MG63 (cell line): ENCODE results near the gene CPNE9. TPM values are rescaled to one million over a fixed set of nuclear protein-coding genes. Genes with fewer than 3 reads are reported as not detected.

ENCODE experiments used
- DNase-seq: peaks from one replicate; pipeline ENCODE4 v3.0.0-alpha.2; 2020
- H3K27me3 ChIP-seq: fragments of 250-450 bp; sonication (Bioruptor Pico); 2 replicates; pipeline ENCODE4 v1.5.1; 2020; ENCODE audit warnings: mild to moderate bottlenecking, moderate library complexity
- H3K36me3 ChIP-seq: fragments of 250-450 bp; sonication (Bioruptor Pico); 2 replicates; pipeline ENCODE4 v1.5.1; 2020; ENCODE audit warnings: mild to moderate bottlenecking, moderate library complexity
- H3K4me3 ChIP-seq: fragments of 250-450 bp; sonication (Bioruptor Pico); 2 replicates; pipeline ENCODE4 v1.5.1; 2020; ENCODE audit warnings: mild to moderate bottlenecking, moderate library complexity
- H3K9me3 ChIP-seq: fragments of 250-450 bp; sonication (Bioruptor Pico); 2 replicates; pipeline ENCODE4 v1.5.1; 2020; ENCODE audit warnings: mild to moderate bottlenecking, moderate library complexity
- total RNA-seq: library from RNA; depleted of rRNA; stranded (reverse); fragments of >200 nt; shearing (Covaris generic); gene quantifications from 2 replicates; pipeline ENCODE4 v1.2.3, GENCODE V29; 2014; ENCODE audit warnings: low replicate concordance

The CPNE9 gene
- total RNA-seq, 1 experiment from 2014 or later = not detected

DNA sequence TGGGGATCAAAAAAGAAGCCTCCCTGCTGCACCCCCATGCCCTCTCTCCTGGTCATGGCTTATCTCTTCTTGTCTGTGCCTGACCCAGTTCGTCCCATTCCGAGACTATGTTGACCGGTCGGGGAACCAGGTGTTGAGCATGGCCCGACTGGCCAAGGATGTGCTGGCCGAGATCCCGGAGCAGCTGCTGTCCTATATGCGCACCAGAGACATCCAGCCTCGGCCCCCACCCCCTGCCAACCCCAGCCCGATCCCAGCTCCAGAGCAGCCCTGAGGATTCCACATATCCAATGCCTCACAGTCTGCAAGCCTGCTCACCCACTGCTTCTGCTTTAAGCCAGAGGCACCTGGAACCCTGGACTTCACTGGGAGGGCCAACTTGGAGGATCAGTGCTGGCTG, 25.8 kb downstream of the CPNE9 start:
- DNase-seq = no peak
- Histone ChIP-seq H3K4me3 (no peak overlapping the region), H3K36me3 (peaks cover 2% of the 10 kb centered on the region; the same call in 1 of the 2 replicates), H3K27me3 (no peaks in the 10 kb centered on the region), H3K9me3 (no peaks in the 10 kb centered on the region)

DNA sequence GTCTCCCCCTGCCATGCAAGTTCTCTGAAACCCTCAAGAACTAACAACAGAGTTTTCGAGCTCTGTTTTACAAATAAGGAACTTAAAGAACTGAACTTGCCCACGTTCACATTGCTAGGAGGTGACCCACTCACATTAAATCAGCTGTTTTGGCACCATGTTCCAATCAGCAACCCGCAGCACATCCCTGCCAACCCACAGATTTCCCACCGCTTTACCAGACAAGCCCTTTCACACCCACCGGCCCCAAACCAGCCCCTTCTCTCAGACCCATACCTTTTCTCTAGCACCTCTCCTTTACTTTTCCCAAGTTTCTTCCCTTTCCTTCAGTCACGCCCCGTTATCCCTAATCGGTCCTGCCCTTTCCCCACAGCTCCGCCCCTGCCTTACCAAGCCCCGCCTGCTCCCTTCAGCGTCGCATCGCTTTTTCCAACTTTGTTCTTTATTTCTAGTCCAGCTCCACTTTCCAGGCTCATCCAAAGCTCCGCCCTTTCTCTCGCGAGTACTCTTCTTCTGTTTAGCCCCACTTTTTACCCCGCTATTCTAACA, 27.1 kb downstream of the CPNE9 start:
- DNase-seq = no peak
- peaks cover 7% of the 10 kb centered on the region; the same call in 1 of the 2 replicates for H3K36me3 ChIP-seq
- H3K4me3 ChIP-seq = peak overlapping the region; percentile 85
- H3K27me3 ChIP-seq = no peaks in the 10 kb centered on the region
- no peaks in the 10 kb centered on the region for H3K9me3 ChIP-seq

DNA sequence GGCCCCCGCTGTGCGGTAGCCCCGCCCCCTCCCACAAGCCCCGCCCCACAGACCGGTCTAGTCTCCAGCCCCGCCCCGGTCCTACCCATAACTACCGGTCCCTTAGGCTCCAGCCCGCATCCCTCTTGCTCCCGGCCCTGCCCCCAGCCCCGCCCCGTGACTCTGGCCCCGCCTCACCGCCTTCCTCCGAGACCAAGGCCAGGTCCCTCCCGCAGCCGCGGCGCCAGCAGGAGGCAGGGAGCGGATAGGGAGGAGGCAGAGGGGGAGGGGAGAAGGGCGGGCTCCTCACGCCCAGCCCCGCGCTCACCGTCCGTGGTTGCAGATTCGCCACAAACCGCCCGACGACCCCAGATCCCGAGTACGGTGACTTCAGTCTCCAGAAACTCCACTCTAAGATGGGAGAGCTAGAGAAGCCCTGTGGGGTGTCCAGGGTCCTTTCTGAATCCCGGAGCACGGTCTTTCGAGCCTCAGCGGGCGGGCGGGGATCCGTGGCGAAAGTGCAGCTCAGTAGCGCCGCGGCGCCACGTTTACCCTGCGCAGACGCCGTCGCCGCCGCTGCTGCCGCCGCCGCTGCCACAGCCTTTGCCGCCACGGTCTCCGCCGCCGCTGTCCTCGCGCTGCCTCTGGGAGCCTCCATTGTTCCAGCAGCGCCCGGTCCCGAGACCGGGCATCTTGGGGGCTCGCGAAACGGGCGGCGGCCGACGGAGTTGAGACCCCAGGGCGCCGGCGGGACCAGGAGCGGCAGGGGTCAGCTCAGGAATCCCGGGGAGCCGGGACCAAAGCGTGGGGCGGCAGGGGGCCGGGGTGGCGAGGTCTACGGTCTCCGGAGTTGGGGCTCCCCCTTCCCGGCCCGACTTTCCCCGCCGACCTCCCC, 27.8 kb downstream of the CPNE9 start, which contains the start of gene BRPF1:
TSS of gene BRPF1 (plus strand) at position 530 of the 874 bp plus-strand sequence. CDS start 2,406 bp downstream, outside the sequence.
- H3K4me3 ChIP-seq = peak within 1 kb of the TSS; percentile 85
- no peaks in the 10 kb centered on the region for H3K27me3 ChIP-seq
- DNase-seq = peak; percentile 97
- peaks cover 8% of the 10 kb centered on the region for H3K36me3 ChIP-seq
- no peaks in the 10 kb centered on the region for H3K9me3 ChIP-seq

DNA sequence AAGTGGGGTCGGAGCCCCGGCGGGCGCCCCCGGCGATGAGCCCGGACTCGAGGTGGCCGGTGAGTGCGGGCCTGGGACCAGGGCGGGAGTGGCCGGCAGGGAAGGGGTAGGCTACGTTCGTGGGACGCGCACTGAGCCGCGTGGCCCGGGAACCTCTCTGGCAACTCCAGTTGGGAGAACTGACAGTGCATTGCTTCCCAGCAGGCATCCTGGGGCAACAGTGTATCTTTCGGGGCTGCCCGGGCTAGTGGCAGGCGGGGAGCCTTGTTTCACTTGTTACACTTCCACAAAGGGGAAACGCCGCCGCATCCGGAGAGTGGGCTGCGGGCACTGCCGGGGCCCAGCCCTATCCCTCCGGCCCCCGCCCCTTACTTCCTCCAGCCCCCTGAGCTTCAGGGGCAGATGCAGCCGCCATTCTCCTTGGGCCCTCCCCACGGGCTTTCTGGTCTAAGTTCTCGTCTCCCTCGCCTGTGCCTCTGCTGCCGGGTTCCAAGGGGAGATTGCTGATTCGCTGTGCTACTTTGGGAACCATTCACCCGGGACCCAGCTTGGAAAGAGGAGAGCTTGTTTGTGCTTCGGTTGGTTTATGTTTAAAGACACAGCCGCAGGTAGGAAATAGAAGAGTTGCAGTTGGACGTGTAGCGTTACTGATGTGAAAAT, 28.6 kb downstream of the CPNE9 start:
- DNase-seq = peak; percentile 13
- Histone ChIP-seq H3K4me3 (peak overlapping the region; percentile 85), H3K9me3 (no peaks in the 10 kb centered on the region)

DNA sequence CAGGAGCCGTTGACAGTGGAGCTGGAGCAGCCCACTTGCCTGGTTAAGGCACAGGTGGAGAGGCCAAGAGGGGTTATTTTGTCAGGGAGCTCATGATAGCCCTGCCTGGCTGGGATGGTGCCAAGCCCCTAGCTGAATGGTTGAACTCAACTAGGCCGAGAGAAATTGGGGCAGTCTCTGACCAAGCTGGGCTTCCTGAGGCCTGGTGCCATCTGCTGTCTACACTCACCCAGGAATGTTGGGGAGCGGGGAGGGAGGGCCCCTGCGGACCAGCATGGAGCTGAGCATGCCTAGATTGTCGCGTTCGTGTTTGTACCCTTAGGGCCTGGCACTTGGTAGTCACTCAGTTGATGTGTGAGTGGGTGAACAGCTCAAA, 29.1 kb downstream of the CPNE9 start:
- Histone ChIP-seq H3K27me3 (no peaks in the 10 kb centered on the region), H3K9me3 (no peaks in the 10 kb centered on the region), H3K4me3 (peak overlapping the region; percentile 85), H3K36me3 (peaks cover 14% of the 10 kb centered on the region)
- DNase-seq = no peak

More for the DNA sequence above, 28.6 kb downstream of the CPNE9 start:
- no peaks in the 10 kb centered on the region for H3K27me3 ChIP-seq
- H3K36me3 ChIP-seq = peaks cover 12% of the 10 kb centered on the region

DNA sequence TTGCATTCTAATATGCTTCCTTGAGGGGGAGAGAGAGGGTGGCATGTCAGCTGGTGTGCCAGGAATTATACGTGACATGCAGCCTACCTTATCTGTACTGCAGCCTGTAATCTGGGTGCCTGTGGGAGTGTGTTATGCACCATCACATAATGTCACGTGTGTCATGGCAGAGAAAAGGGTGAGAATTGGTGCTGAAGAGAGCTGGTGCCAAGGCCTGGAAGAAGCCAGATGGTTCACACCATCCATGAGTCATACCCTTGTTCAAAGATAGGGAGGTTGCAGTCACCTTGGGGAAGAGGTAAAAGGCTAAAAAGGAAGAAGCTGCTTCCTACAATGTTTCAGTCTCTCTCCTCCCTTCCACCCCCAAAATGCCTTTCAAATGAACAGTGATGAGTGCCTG, 33.2 kb downstream of the CPNE9 start:
- no peaks in the 10 kb centered on the region for H3K27me3 ChIP-seq
- no peak overlapping the region for H3K4me3 ChIP-seq
- DNase-seq = no peak
- peaks cover 29% of the 10 kb centered on the region for H3K36me3 ChIP-seq
- no peaks in the 10 kb centered on the region for H3K9me3 ChIP-seq

DNA sequence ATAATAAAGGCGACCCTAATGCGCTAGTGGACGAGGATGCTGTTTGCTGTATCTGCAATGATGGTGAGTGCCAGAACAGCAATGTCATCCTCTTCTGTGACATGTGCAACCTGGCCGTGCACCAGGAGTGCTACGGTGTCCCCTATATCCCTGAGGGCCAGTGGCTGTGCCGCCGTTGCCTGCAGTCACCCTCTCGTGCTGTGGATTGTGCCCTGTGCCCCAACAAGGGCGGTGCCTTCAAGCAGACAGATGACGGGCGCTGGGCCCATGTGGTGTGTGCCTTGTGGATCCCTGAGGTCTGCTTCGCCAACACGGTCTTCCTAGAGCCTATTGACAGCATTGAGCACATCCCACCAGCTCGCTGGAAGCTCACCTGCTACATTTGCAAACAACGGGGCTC, 35.5 kb downstream of the CPNE9 start:
- peaks cover 31% of the 10 kb centered on the region for H3K36me3 ChIP-seq
- H3K4me3 ChIP-seq = no peak overlapping the region
- no peak for DNase-seq
- no peaks in the 10 kb centered on the region for H3K27me3 ChIP-seq
- H3K9me3 ChIP-seq = no peaks in the 10 kb centered on the region

DNA sequence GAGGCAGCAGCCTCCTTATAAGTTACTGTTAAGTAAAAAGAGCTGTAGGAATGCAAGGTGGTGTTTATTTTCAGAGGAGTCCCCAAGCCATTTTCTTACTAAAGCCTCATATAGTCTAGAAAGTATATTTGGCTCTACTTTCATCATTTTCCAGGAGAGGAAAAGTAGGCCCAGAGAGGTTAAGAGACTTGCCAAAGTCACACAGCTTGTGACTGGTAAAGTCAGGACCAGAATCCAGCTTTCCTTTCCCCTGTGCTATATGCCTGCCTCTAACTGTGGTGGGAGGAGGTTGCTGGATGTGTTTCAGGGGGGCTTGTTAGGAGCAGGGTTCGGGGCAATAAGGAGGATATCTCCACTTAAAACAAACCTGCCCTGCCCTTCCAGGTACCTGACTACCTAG, 38.9 kb downstream of the CPNE9 start:
- DNase-seq = no peak
- Histone ChIP-seq H3K4me3 (no peak overlapping the region), H3K36me3 (peaks cover 19% of the 10 kb centered on the region), H3K27me3 (no peaks in the 10 kb centered on the region), H3K9me3 (no peaks in the 10 kb centered on the region)

DNA sequence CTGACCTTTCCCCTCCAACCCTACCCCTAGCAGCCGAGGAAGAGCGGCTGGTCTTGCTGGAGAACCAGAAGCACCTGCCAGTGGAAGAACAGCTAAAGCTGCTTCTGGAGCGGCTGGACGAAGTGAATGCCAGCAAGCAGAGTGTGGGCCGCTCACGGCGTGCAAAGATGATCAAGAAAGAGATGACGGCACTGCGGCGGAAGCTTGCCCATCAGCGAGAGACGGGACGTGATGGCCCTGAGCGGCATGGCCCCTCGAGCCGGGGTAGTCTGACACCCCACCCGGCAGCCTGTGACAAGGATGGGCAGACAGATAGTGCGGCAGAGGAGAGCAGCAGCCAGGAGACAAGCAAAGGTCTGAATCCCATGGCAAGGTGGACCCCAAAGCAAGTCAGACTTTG, 39.9 kb downstream of the CPNE9 start:
- H3K4me3 ChIP-seq = no peak overlapping the region
- no peaks in the 10 kb centered on the region for H3K9me3 ChIP-seq
- H3K36me3 ChIP-seq = peaks cover 20% of the 10 kb centered on the region
- no peak for DNase-seq
- no peaks in the 10 kb centered on the region for H3K27me3 ChIP-seq

DNA sequence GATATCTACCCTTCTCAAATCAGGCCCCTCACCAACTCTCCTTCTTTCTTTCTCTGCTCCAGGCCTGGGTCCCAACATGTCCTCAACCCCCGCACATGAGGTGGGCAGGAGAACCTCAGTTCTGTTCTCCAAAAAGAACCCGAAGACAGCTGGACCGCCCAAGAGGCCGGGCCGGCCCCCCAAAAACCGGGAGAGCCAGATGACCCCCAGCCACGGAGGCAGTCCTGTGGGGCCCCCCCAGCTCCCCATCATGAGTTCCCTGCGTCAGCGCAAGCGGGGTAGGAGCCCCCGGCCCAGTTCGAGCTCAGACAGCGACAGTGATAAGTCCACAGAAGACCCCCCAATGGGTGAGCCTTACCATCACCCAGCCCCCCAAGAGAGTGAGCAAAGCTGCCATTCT, 40.5 kb downstream of the CPNE9 start:
- Histone ChIP-seq H3K9me3 (no peaks in the 10 kb centered on the region), H3K4me3 (no peak overlapping the region), H3K36me3 (peaks cover 25% of the 10 kb centered on the region), H3K27me3 (no peaks in the 10 kb centered on the region)
- DNase-seq = no peak

DNA sequence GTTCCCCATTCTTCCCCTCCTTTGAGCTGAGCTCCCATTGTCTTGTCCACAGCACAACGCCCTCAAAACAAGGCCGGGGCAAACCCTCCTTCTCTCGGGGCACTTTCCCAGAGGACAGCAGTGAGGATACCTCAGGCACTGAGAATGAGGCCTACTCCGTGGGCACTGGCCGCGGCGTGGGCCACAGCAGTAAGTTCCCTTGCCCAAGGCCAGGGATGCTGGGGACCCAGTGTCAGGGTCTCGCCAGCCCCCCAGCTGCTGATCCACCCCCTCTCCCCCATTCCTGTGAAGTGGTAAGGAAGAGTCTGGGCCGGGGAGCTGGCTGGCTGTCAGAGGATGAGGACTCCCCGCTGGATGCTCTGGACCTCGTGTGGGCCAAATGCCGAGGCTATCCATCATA, 41.9 kb downstream of the CPNE9 start:
- no peaks in the 10 kb centered on the region for H3K27me3 ChIP-seq
- H3K4me3 ChIP-seq = no peak overlapping the region
- H3K36me3 ChIP-seq = peaks cover 16% of the 10 kb centered on the region
- H3K9me3 ChIP-seq = no peaks in the 10 kb centered on the region
- no peak for DNase-seq

DNA sequence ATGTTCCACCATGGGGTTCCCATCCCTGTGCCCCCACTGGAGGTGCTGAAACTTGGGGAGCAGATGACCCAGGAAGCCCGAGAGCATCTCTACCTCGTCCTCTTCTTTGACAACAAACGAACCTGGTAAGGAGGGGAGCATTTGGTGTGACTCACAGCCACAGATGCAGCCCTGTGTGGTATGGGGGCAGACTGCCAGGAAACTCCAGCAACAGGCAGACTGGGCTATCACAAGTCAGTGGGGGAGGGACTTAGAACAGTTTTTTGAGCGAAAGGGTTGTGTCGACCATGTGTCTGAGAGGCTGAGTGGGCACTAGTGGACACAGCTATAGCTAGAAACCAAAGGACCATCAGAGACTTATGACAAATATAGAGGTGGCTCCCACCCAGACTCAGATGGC, 42.7 kb downstream of the CPNE9 start:
- H3K9me3 ChIP-seq = no peaks in the 10 kb centered on the region
- H3K27me3 ChIP-seq = no peaks in the 10 kb centered on the region
- H3K36me3 ChIP-seq = peaks cover 16% of the 10 kb centered on the region
- H3K4me3 ChIP-seq = no peak overlapping the region
- DNase-seq = peak; percentile 35

DNA sequence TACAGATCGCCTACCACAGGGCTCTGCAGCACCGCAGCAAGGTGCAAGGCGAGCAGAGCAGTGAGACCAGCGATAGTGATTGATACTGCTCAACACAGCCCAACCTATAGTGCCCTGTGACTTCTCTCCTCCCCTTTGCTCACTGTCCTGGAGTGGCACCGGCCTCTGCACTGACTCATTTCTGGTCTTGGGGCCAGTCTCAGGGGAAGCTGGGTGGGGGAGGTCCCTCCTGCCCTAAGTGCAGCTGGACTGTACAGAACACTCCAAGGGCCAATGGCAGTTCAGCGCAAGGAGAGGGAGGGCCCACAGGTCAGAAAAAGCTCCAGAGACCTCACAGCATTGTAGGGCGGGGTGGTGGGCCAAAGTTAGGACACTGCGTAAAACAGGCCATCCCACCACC, 43.6 kb downstream of the CPNE9 start:
- no peaks in the 10 kb centered on the region for H3K9me3 ChIP-seq
- no peaks in the 10 kb centered on the region for H3K27me3 ChIP-seq
- H3K36me3 ChIP-seq = peaks cover 16% of the 10 kb centered on the region
- H3K4me3 ChIP-seq = no peak overlapping the region
- DNase-seq = peak; percentile 29

DNA sequence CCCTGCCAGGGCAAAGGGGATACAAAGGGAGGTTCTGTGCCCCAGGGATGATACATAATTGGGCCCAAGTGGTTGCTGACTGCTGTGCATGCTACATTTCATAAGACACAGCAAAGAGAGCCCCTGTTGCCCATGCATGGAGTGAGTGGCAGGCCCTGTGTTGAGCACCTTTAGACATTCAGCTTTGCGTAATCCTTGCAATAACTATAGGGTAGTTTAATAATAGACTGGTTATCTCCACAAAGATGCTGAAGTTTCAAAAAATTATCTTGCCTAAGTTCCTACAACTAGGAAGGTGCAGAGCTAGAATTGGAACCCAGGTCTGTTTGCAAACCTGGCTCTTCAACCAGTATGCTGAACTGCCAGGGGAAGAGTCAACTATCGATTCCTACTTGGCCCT, 44.4 kb downstream of the CPNE9 start:
- H3K36me3 ChIP-seq = peaks cover 17% of the 10 kb centered on the region
- no peak for DNase-seq
- no peaks in the 10 kb centered on the region for H3K27me3 ChIP-seq
- H3K9me3 ChIP-seq = no peaks in the 10 kb centered on the region
- H3K4me3 ChIP-seq = no peak overlapping the region

DNA sequence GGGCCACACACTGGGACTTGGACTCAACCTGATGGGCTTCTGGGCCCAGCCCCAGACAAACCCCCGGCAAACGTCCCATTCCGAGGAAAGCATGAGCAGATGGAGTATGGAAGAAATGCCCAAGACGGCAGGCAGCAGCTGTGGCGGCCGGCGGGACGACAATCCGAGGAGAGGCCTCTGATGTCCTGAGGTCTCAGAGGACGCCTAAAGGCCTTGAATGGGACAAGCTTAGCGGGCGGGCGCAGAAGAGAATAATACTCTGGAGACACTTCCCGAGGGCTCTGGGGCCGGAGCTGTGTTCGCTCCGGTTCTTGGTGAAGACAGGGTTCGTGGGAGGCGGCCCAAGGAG, 45.6 kb downstream of the CPNE9 start:
- Histone ChIP-seq H3K9me3 (no peaks in the 10 kb centered on the region), H3K4me3 (peak overlapping the region; percentile 61), H3K27me3 (no peaks in the 10 kb centered on the region), H3K36me3 (peaks cover 16% of the 10 kb centered on the region)
- DNase-seq = no peak

DNA sequence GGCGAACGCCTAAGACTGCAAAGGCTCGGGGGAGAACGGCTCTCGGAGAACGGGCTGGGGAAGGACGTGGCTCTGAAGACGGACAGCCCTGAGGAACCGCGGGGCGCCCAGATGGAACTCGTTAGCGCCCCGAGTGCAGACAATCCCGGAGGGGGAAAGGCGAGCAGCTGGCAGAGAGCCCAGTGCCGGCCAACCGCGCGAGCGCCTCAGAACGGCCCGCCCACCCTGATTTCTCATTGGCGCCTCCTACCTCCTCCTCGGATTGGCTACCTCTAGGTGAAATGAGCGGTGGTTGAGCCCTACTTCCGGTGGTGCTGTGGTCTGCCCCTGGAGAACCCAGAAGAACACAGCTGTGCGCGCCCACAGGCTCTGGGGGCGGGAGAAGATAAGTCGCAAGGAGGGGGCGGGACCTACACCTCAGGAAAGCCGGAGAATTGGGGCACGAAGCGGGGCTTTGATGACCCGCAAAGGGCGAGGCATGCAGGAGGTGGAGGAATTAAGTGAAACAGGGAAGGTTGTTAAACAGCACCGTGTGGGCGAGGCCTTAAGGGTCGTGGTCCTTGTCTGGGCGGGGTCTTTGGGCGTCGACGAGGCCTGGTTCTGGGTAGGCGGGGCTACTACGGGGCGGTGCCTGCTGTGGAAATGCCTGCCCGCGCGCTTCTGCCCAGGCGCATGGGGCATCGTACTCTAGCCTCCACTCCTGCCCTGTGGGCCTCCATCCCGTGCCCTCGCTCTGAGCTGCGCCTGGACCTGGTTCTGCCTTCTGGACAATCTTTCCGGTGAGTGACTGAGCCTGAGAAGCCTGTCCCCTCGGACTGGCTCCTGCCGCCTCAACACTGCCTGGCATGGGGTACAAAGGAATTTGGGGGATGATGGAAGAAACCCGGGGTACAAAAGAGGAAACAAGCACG, 46.3 kb downstream of the CPNE9 start, which contains the start of gene OGG1:
TSS of gene OGG1 (plus strand) at position 308 of the 911 bp plus-strand sequence. CDS start at position 643, 335 bp downstream.
- no peaks in the 10 kb centered on the region for H3K27me3 ChIP-seq
- peak within 1 kb of the TSS; percentile 61 for H3K4me3 ChIP-seq
- H3K36me3 ChIP-seq = peaks cover 16% of the 10 kb centered on the region
- no peaks in the 10 kb centered on the region for H3K9me3 ChIP-seq
- peak; percentile 95 for DNase-seq
